Measurements from ENCODE around the gene SPOPL.
"Not testable (repeated sequence)": the region's sequence is repeated elsewhere in the genome, so short reads cannot be mapped to it uniquely, and the experiment has no call there.

Gene SPOPL

GRCh38 chr2:138501425-138502254, at the start of gene SPOPL:
TSS of gene SPOPL (plus strand) at chr2:138501770. CDS start at chr2:138550217, 48,447 bp downstream.
- peak; percentile 17; the same call in 1 of the 2 replicates for TF ChIP-seq CTCF (IDR thresholded peaks at IDR 0.05; ENCODE audit: borderline replicate concordance, insufficient read depth, low read depth, low read length)
- H3K4me3 ChIP-seq (ENCODE audit: low read depth, low read length) = peak within 1 kb of the TSS; percentile 85

DNA sequence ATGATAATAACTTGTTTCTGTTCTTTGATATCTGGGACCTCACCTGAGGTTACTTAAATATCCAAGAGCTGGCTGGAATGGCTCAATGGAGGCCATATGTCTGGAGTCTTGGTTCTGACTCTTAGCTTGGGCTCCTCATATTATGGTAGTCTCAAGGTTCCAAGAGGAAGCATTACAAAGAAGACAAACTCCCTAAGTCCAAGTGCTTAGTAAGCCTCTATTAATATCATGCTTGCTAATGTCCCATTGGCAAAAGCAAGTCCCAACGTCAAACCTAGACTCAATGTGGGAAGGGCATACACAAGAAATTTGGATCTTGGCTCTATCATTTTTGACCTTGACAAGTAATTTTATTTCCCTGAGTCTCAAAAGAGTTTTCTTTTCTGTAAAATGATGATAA, 49.2 kb upstream of the SPOPL start:
- H3K4me3 ChIP-seq (ENCODE audit: low read depth, low read length) = no peak overlapping the region
- no peak for TF ChIP-seq CTCF (IDR thresholded peaks at IDR 0.05; ENCODE audit: borderline replicate concordance, insufficient read depth, low read depth, low read length)

- no peak for TF ChIP-seq CTCF (IDR thresholded peaks at IDR 0.05; ENCODE audit: borderline replicate concordance, insufficient read depth, low read depth, low read length)
Observed at GRCh38 chr2:138453815-138454214, 47.8 kb upstream of the SPOPL start.

GRCh38 chr2:138454761-138455160, 46.8 kb upstream of the SPOPL start:
- no peak for TF ChIP-seq CTCF (IDR thresholded peaks at IDR 0.05; ENCODE audit: borderline replicate concordance, insufficient read depth, low read depth, low read length)

More at GRCh38 chr2:138453815-138454214, 47.8 kb upstream of the SPOPL start:
- H3K4me3 ChIP-seq (ENCODE audit: low read depth, low read length) = no peak overlapping the region

GRCh38 chr2:138455275-138455674, 46.3 kb upstream of the SPOPL start:
- no peak overlapping the region for H3K4me3 ChIP-seq (ENCODE audit: low read depth, low read length)
- no peak for TF ChIP-seq CTCF (IDR thresholded peaks at IDR 0.05; ENCODE audit: borderline replicate concordance, insufficient read depth, low read depth, low read length)

More at GRCh38 chr2:138454761-138455160, 46.8 kb upstream of the SPOPL start:
- no peak overlapping the region for H3K4me3 ChIP-seq (ENCODE audit: low read depth, low read length)

DNA sequence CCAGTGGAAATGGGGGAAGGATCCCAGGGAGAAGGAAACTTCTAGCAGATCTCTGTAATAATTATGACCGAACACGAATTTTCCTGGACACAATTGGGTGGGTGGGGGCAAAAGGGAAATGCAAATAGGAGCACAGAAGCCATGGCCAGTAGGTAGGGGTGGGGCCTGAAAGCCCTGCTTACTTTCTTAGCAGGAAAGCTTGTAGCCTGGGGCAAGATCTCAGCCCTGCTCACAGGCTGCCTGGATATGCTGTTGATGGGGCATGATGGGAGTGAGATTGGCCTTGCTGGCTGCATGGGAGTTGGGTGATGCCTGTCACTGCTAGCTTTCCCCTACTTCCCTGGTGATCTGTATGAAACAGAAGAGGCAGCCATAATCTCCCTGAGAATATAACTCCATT, 45.9 kb upstream of the SPOPL start:
- TF ChIP-seq CTCF (IDR thresholded peaks at IDR 0.05; ENCODE audit: borderline replicate concordance, insufficient read depth, low read depth, low read length) = no peak
- no peak overlapping the region for H3K4me3 ChIP-seq (ENCODE audit: low read depth, low read length)

- not testable (repeated sequence) for H3K4me3 ChIP-seq (ENCODE audit: low read depth, low read length)
Observed at GRCh38 chr2:138462689-138463088, 38.9 kb upstream of the SPOPL start.
